NT2/D1 (cell line): Measurements from ENCODE around the gene UBE3C.

Source experiments
- DNase-seq: peaks from one replicate; pipeline ENCODE4 v3.0.0-alpha.2; 2011; ENCODE audit warnings: low read depth, low spot score
- H3K27me3 ChIP-seq: 2 replicates; pipeline ENCODE4 v1.6.0; 2011; ENCODE audit warnings: mild to moderate bottlenecking; ENCODE audit not compliant: insufficient read length, insufficient read depth
- H3K36me3 ChIP-seq: 2 replicates; pipeline ENCODE4 v1.6.1; 2011; ENCODE audit warnings: mild to moderate bottlenecking, low read length, mixed read lengths; ENCODE audit not compliant: insufficient read depth, insufficient read length
- H3K4me1 ChIP-seq: 2 replicates; pipeline ENCODE4 v1.5.1; 2011; ENCODE audit not compliant: insufficient read depth, insufficient read length
- H3K4me3 ChIP-seq: 2 replicates; pipeline ENCODE4 v1.5.1; 2011; ENCODE audit warnings: low read depth; ENCODE audit not compliant: insufficient read length
- H3K9ac ChIP-seq: 2 replicates; pipeline ENCODE4 v1.6.0; 2011; ENCODE audit warnings: low read depth; ENCODE audit not compliant: insufficient read length
- H3K9me3 ChIP-seq: 2 replicates; pipeline ENCODE4 v1.5.1; 2011; ENCODE audit warnings: mild to moderate bottlenecking, low read length; ENCODE audit not compliant: insufficient read depth
- SUZ12 ChIP-seq: IDR thresholded peaks from 2 replicates; pipeline ENCODE4 v1.6.1; 2011; ENCODE audit not compliant: insufficient read length, insufficient read depth; ENCODE audit errors: extremely low read depth
- YY1 ChIP-seq: IDR thresholded peaks from 2 replicates; pipeline ENCODE4 v1.6.1; 2011; ENCODE audit not compliant: insufficient read length, insufficient read depth
- ZNF274 ChIP-seq: IDR thresholded peaks from 2 replicates; pipeline ENCODE4 v1.6.1; 2011; ENCODE audit warnings: mild to moderate bottlenecking, low read depth, low read length

UBE3C gene

GRCh38 chr7:157177983-157178381 lies 39.3 kb downstream of the UBE3C start:
- TF ChIP-seq SUZ12 (no peak), YY1 (no peak), ZNF274 (no peak)
- no peak for DNase-seq
- Histone ChIP-seq H3K4me3 (no peak overlapping the region), H3K27me3 (no peaks in the 10 kb centered on the region), H3K9me3 (no peaks in the 10 kb centered on the region), H3K36me3 (peaks cover 71% of the 10 kb centered on the region), H3K9ac (no peak overlapping the region), H3K4me1 (no peaks in the 10 kb centered on the region)

- no peak for DNase-seq
- Histone ChIP-seq H3K4me1 (no peaks in the 10 kb centered on the region), H3K9me3 (no peaks in the 10 kb centered on the region), H3K27me3 (no peaks in the 10 kb centered on the region), H3K9ac (no peak overlapping the region), H3K36me3 (peaks cover 82% of the 10 kb centered on the region), H3K4me3 (no peak overlapping the region)
- TF ChIP-seq SUZ12, result no peak
- TF ChIP-seq YY1, result no peak
- no peak for TF ChIP-seq ZNF274
Measured at GRCh38 chr7:157183832-157184231, 45.1 kb downstream of the UBE3C start.

- no peak for DNase-seq
- Histone ChIP-seq H3K36me3 (peaks cover 79% of the 10 kb centered on the region), H3K27me3 (no peaks in the 10 kb centered on the region), H3K9me3 (no peaks in the 10 kb centered on the region), H3K4me3 (no peak overlapping the region), H3K4me1 (no peaks in the 10 kb centered on the region), H3K9ac (no peak overlapping the region)
- no peak for TF ChIP-seq ZNF274
- no peak for TF ChIP-seq SUZ12
- TF ChIP-seq YY1, result no peak
Measured at GRCh38 chr7:157188091-157188665, 49.5 kb downstream of the UBE3C start.

GRCh38 chr7:157189405-157189804 lies 50.7 kb downstream of the UBE3C start:
- Histone ChIP-seq H3K4me3 (no peak overlapping the region), H3K36me3 (peaks cover 74% of the 10 kb centered on the region), H3K9me3 (no peaks in the 10 kb centered on the region), H3K9ac (no peak overlapping the region), H3K4me1 (no peaks in the 10 kb centered on the region), H3K27me3 (no peaks in the 10 kb centered on the region)
- DNase-seq, result peak; percentile 30
- TF ChIP-seq YY1, result no peak
- no peak for TF ChIP-seq SUZ12
- no peak for TF ChIP-seq ZNF274

GRCh38 chr7:157192861-157193260 lies 54.1 kb downstream of the UBE3C start:
- Histone ChIP-seq H3K9me3 (no peaks in the 10 kb centered on the region), H3K36me3 (peaks cover 57% of the 10 kb centered on the region), H3K27me3 (no peaks in the 10 kb centered on the region), H3K4me1 (no peaks in the 10 kb centered on the region), H3K4me3 (no peak overlapping the region), H3K9ac (no peak overlapping the region)
- TF ChIP-seq SUZ12, result no peak
- no peak for TF ChIP-seq YY1
- no peak for TF ChIP-seq ZNF274
- no peak for DNase-seq

- Histone ChIP-seq H3K9ac (no peak overlapping the region), H3K4me1 (no peaks in the 10 kb centered on the region), H3K4me3 (no peak overlapping the region), H3K27me3 (no peaks in the 10 kb centered on the region), H3K9me3 (no peaks in the 10 kb centered on the region), H3K36me3 (peaks cover 57% of the 10 kb centered on the region)
- no peak for DNase-seq
- TF ChIP-seq YY1 (no peak), ZNF274 (no peak), SUZ12 (no peak)
Measured at GRCh38 chr7:157193274-157193673, 54.5 kb downstream of the UBE3C start.

- TF ChIP-seq ZNF274, result no peak
- no peak for TF ChIP-seq YY1
- no peak for TF ChIP-seq SUZ12
- H3K27me3 ChIP-seq, result no peaks in the 10 kb centered on the region
- H3K36me3 ChIP-seq, result peaks cover 53% of the 10 kb centered on the region
Measured at GRCh38 chr7:157194948-157195347, 56.2 kb downstream of the UBE3C start.

More at GRCh38 chr7:157194948-157195347, 56.2 kb downstream of the UBE3C start:
- DNase-seq, result no peak
- Histone ChIP-seq H3K4me3 (no peak overlapping the region), H3K9me3 (no peaks in the 10 kb centered on the region), H3K9ac (no peak overlapping the region), H3K4me1 (no peaks in the 10 kb centered on the region)
